ENCODE results near the gene GRIK3.
"Not testable (repeated sequence)": the region's sequence is repeated elsewhere in the genome, so short reads cannot be mapped to it uniquely, and the experiment has no call there.

Gene GRIK3

DNA sequence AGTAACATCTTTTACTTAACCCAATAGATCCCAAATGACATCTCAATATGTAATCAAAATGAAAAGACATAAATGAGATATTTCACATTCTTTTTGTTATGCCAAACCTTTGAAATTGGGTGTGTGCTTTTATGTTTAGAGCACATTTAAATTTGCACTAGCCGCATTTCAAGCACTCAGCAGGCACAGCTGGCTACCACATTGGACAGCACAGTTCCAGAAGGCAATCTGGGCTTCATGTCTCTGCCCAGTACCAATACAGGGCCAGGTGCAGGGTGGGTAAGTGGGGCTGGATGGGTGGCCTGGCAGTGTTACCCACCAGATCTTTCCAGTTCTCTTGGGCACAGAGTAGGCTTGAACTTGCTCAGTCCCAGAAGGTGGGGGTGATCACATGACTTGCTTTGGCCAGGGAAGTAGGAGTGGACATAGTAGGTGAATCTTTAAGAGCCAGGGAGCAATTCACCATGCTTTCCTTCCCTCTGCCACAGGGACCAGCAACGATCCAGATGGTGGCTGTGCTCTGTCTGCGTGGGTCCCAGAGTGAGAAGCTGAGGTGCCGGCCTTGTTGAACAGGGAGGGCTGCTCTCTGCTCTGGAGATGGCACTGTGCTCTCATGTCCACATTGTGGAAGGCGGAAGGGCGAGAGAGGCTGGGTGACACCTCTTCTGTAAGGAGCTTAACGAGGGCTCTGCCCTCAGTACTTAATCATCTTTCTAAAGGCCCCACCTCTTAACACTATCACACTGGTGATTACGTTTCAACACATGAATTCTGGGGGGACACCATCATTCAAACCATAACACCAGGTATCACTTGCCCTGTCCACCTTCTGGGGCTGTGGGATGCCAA lies 261.4 kb downstream of the GRIK3 start:
- ChIA-PET CTCF (no interaction called here), POLR2A (no interaction called here)
- DNase-seq (ENCODE audit: extremely low spot score) = no peak
- TF ChIP-seq FOXM1 (IDR thresholded peaks at IDR 0.05; ENCODE audit: borderline replicate concordance) (no peak), ARNT (IDR thresholded peaks at IDR 0.05) (no peak), BHLHE40 (IDR thresholded peaks at IDR 0.05; ENCODE audit: borderline replicate concordance) (no peak), PKNOX1 (IDR thresholded peaks at IDR 0.05) (no peak), HDGF (IDR thresholded peaks at IDR 0.05; ENCODE audit: borderline replicate concordance) (no peak), SUZ12 (IDR thresholded peaks at IDR 0.05) (no peak), LEF1 (IDR thresholded peaks at IDR 0.05; ENCODE audit: borderline replicate concordance) (no peak), ELF4 (IDR thresholded peaks at IDR 0.05) (no peak), SP1 (IDR thresholded peaks at IDR 0.05) (no peak), FOXA1 (IDR thresholded peaks at IDR 0.05) (no peak), NFRKB (IDR thresholded peaks at IDR 0.05) (no peak), ZNF384 (IDR thresholded peaks at IDR 0.05) (no peak), TARDBP (IDR thresholded peaks at IDR 0.05) (no peak)

- TF ChIP-seq ELF4 (IDR thresholded peaks at IDR 0.05) = no peak
- TF ChIP-seq FOXK2 (IDR thresholded peaks at IDR 0.05) = no peak
- no peak for TF ChIP-seq ARNT (IDR thresholded peaks at IDR 0.05)
- TF ChIP-seq FOXA1 (IDR thresholded peaks at IDR 0.05) = no peak
- no peak for TF ChIP-seq NFRKB (IDR thresholded peaks at IDR 0.05)
- no peak for TF ChIP-seq FOXM1 (IDR thresholded peaks at IDR 0.05; ENCODE audit: borderline replicate concordance)
- TF ChIP-seq PKNOX1 (IDR thresholded peaks at IDR 0.05) = no peak
- no peak for TF ChIP-seq ZNF384 (IDR thresholded peaks at IDR 0.05)
- TF ChIP-seq SP1 (IDR thresholded peaks at IDR 0.05) = no peak
- no peak for TF ChIP-seq BHLHE40 (IDR thresholded peaks at IDR 0.05; ENCODE audit: borderline replicate concordance)
- no peak for TF ChIP-seq L3MBTL2 (conservative IDR thresholded peaks at IDR 0.05)
- no peak for TF ChIP-seq LEF1 (IDR thresholded peaks at IDR 0.05; ENCODE audit: borderline replicate concordance)
- no peak for TF ChIP-seq CTBP1 (IDR thresholded peaks at IDR 0.05; ENCODE audit: borderline replicate concordance)
- TF ChIP-seq HDGF (IDR thresholded peaks at IDR 0.05; ENCODE audit: borderline replicate concordance) = no peak
- no peak for TF ChIP-seq TARDBP (IDR thresholded peaks at IDR 0.05)
- TF ChIP-seq SUZ12 (IDR thresholded peaks at IDR 0.05) = no peak
- no peak for DNase-seq (ENCODE audit: extremely low spot score)
- ChIA-PET CTCF (no interaction called here), POLR2A (no interaction called here)
Measured at GRCh38 chr1:36771660-36772284, 262.5 kb downstream of the GRIK3 start.

GRCh38 chr1:36771240-36771639 lies 263.1 kb downstream of the GRIK3 start:
- ChIA-PET POLR2A (no interaction called here), CTCF (no interaction called here)
- TF ChIP-seq L3MBTL2 (conservative IDR thresholded peaks at IDR 0.05) = no peak
- TF ChIP-seq ARNT (IDR thresholded peaks at IDR 0.05) = no peak
- TF ChIP-seq CTBP1 (IDR thresholded peaks at IDR 0.05; ENCODE audit: borderline replicate concordance) = no peak
- no peak for TF ChIP-seq NFRKB (IDR thresholded peaks at IDR 0.05)
- TF ChIP-seq HDGF (IDR thresholded peaks at IDR 0.05; ENCODE audit: borderline replicate concordance) = no peak
- TF ChIP-seq FOXK2 (IDR thresholded peaks at IDR 0.05) = no peak
- TF ChIP-seq SP1 (IDR thresholded peaks at IDR 0.05) = no peak
- DNase-seq (ENCODE audit: extremely low spot score) = no peak

- CTCF ChIA-PET = interaction anchor here (0.6 kb wide), 1 partner anchor 262 kb away, joined by 4 read pairs; no protein-coding TSS in a partner anchor
- no peak for DNase-seq (ENCODE audit: extremely low spot score)
- POLR2A ChIA-PET = no interaction called here
- TF ChIP-seq SUZ12 (IDR thresholded peaks at IDR 0.05) (no peak), NFRKB (IDR thresholded peaks at IDR 0.05) (no peak), FOXM1 (IDR thresholded peaks at IDR 0.05; ENCODE audit: borderline replicate concordance) (no peak), ELF4 (IDR thresholded peaks at IDR 0.05) (no peak), L3MBTL2 (conservative IDR thresholded peaks at IDR 0.05) (no peak), HDGF (IDR thresholded peaks at IDR 0.05; ENCODE audit: borderline replicate concordance) (no peak), ZNF384 (IDR thresholded peaks at IDR 0.05) (no peak), FOXA1 (IDR thresholded peaks at IDR 0.05) (no peak), PKNOX1 (IDR thresholded peaks at IDR 0.05) (no peak), ARNT (IDR thresholded peaks at IDR 0.05) (no peak), BHLHE40 (IDR thresholded peaks at IDR 0.05; ENCODE audit: borderline replicate concordance) (no peak), CTBP1 (IDR thresholded peaks at IDR 0.05; ENCODE audit: borderline replicate concordance) (no peak), SP1 (IDR thresholded peaks at IDR 0.05) (no peak), FOXK2 (IDR thresholded peaks at IDR 0.05) (no peak)
Measured at GRCh38 chr1:36769886-36770830, 264.2 kb downstream of the GRIK3 start.

- ChIA-PET POLR2A (no interaction called here), CTCF (no interaction called here)
- no peak for TF ChIP-seq HDGF (IDR thresholded peaks at IDR 0.05; ENCODE audit: borderline replicate concordance)
- no peak for TF ChIP-seq ARNT (IDR thresholded peaks at IDR 0.05)
- no peak for TF ChIP-seq L3MBTL2 (conservative IDR thresholded peaks at IDR 0.05)
- no peak for TF ChIP-seq FOXA1 (IDR thresholded peaks at IDR 0.05)
- TF ChIP-seq TARDBP (IDR thresholded peaks at IDR 0.05) = no peak
- DNase-seq (ENCODE audit: extremely low spot score) = no peak
Measured at GRCh38 chr1:36768486-36769178, 265.7 kb downstream of the GRIK3 start.

DNA sequence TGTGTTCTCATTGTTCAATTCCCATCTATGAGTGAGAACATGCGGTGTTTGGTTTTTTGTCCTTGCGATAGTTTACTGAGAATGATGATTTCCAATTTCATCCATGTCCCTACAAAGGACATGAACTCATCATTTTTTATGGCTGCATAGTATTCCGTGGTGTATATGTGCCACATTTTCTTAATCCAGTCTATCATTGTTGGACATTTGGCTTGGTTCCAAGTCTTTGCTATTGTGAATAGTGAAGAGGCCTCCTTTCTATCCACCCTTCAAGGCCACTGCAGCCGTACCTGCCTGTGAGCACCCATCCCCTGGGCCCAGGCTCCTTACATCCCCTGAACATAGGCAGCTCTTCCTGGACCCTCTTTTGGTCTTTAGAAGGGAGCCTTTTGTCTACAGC lies 266.9 kb downstream of the GRIK3 start:
- POLR2A ChIA-PET; DNase-seq (ENCODE audit: extremely low spot score); CTCF ChIA-PET: not testable (repeated sequence)

Data from HEK293T (cell line).